Spleen (tissue), 7 donors: Measurements from ENCODE around the gene DQX1.
A peak's percentile ranks its signal among the peaks of the same experiment; 100 is the strongest.

Experiments used
- CTCF ChIP-seq, 11 experiments: fragments of 200-600 bp in 7 of 11; fragments of 450-650 bp in 4 of 11; sonication (generic) in 4 of 11; IDR thresholded peaks in 8 of 11; conservative IDR thresholded peaks in 3 of 11; 1 replicate in 7 of 11; 2 replicates in 4 of 11; pipeline versions ENCODE4 v1.4.0 to v1.8.0; 2016 to 2021; ENCODE audit warnings: antibody characterized with exemption in 11 of 11, inconsistent platforms in 4 of 11, mild to moderate bottlenecking in 1 of 11
- POLR2A ChIP-seq, 3 donors: fragments of 450-650 bp; IDR thresholded peaks; one replicate each; pipeline ENCODE4 v1.5.1; 2017; ENCODE audit warnings: antibody characterized with exemption in 3 of 3, mild to moderate bottlenecking in 1 of 3
- donor health status: DM: no; HTN: no; CAD: no; lungs with moderate emphysema.
- donor health status: DM: no; HTN: no; CAD: no.
- donor health status: DM: no; HTN: no; CAD: no.

GRCh38 chr2:74530239-74531187, 4.5 kb upstream of the DQX1 start:
- TF ChIP-seq POLR2A (IDR thresholded peaks at IDR 0.05) (peak in 1 of 3 donors; percentile 5), CTCF (IDR thresholded peaks at IDR 0.05 in 8 of 11, conservative IDR thresholded peaks at IDR 0.05 in 3 of 11) (no peak)
